Breast epithelium (tissue), 4 donors: ENCODE data around the gene EME2. TPM values are rescaled to one million over a fixed set of nuclear protein-coding genes. Genes with fewer than 3 reads are reported as not detected.
"Not testable (repeated sequence)": the region's sequence is repeated elsewhere in the genome, so short reads cannot be mapped to it uniquely, and the experiment has no call there.

ENCODE experiments used
- DNase-seq, 2 donors: peaks; one replicate each; pipeline ENCODE4 v3.0.0-alpha.2; 2019; ENCODE audit warnings: low spot score in 2 of 2
- H3K27ac ChIP-seq, 2 donors: fragments of 200-600 bp; sonication (generic) in 1 of 2; one replicate each; pipeline ENCODE4 v1.5.1; 2016 to 2019; ENCODE audit warnings: mild to moderate bottlenecking in 1 of 2
- H3K27me3 ChIP-seq, 2 donors: fragments of 200-600 bp; sonication (generic) in 1 of 2; one replicate each; pipeline versions ENCODE4 v1.5.1 to v1.6.0; 2017 to 2019; ENCODE audit warnings: control low read depth in 1 of 2, mild to moderate bottlenecking in 1 of 2
- H3K36me3 ChIP-seq: fragments of 200-600 bp; one replicate; pipeline ENCODE4 v1.5.1; 2019
- H3K4me1 ChIP-seq, 2 donors: fragments of 200-600 bp; sonication (generic); one replicate each; pipeline ENCODE4 v1.5.1; 2016 to 2019; ENCODE audit warnings: control low read depth in 1 of 2
- H3K4me3 ChIP-seq, 3 donors: fragments of 200-600 bp; sonication (generic); 1 replicate in 2 of 3; 2 replicates in 1 of 3; pipeline ENCODE4 v1.5.1; 2016 to 2019; ENCODE audit warnings: mild to moderate bottlenecking in 3 of 3, moderate library complexity in 2 of 3
- H3K9me3 ChIP-seq, 2 donors: fragments of 200-600 bp; sonication (generic) in 1 of 2; one replicate each; pipeline ENCODE4 v1.5.1; 2016 to 2019; ENCODE audit warnings: control low read depth in 1 of 2
- POLR2A ChIP-seq: fragments of 450-650 bp; IDR thresholded peaks from one replicate; pipeline ENCODE4 v1.6.1; 2016; ENCODE audit warnings: antibody characterized with exemption, mild to moderate bottlenecking, moderate library complexity
- POLR2AphosphoS5 ChIP-seq, 3 donors: sonication (generic); formaldehyde crosslinking; IDR thresholded peaks; one replicate each; pipeline ENCODE4 v1.6.1; 2017; ENCODE audit warnings: antibody characterized with exemption in 3 of 3
- intact Hi-C: fragments of 100-400 bp; cut with DNase I; formaldehyde crosslinking; loops from one replicate; pipeline ENCODE4 v1.15.1; 2023; ENCODE audit warnings: low total_unique reads
- total RNA-seq, 3 donors: library from RNA; depleted of rRNA; stranded (reverse); fragments of >200 nt; gene quantifications; one replicate each; pipeline ENCODE4 v1.1.0, GENCODE V29; 2016
- TF ChIP-seq, protein P1 (sequence below), 3 donors: fragments of 450-650 bp; IDR thresholded peaks; one replicate each; pipeline ENCODE4 v1.5.1; 2016 to 2017; ENCODE audit warnings: antibody characterized with exemption in 3 of 3, mild to moderate bottlenecking in 3 of 3, moderate library complexity in 3 of 3

Gene EME2
- total RNA-seq, 3 donors from 2014 or later, result 4.6 to 17.4 (median 14.0) TPM

DNA sequence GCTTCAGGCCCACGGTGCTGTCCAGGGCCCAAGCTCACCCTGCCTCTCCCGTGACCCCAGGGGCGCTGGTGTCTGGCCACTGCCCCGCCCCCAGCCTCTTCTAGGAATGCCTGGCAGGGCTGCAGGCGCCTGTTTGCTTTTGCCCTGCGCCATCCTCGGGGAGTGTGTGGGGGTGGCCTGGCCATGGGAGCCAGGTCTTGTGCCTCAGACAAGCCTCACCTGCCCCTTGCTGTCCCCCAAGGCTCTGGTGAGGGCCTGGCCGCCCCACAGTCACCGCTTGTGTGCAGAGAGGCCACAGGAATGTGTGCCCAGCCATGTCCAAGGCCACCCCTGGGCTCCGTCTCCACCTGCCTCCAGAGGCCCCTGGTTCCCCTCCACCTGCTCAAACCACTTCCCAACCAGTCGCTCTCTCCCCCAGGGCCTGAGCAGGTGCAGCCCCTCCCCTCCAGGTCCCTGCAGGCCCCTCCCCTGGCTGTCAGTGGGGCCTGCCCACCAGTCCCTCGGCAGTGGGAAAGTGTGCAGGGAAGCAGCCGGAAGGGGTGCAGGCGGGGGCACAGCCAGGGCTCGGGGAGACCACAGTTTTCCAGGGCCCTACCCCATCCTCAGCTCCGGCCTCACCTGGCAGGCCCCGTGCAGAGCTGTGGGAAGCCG is 21.7 kb downstream of the EME2 start:
- TF ChIP-seq POLR2AphosphoS5 (IDR thresholded peaks at IDR 0.05) (no peak), POLR2A (no peak)
- TF ChIP-seq, protein P1, sequence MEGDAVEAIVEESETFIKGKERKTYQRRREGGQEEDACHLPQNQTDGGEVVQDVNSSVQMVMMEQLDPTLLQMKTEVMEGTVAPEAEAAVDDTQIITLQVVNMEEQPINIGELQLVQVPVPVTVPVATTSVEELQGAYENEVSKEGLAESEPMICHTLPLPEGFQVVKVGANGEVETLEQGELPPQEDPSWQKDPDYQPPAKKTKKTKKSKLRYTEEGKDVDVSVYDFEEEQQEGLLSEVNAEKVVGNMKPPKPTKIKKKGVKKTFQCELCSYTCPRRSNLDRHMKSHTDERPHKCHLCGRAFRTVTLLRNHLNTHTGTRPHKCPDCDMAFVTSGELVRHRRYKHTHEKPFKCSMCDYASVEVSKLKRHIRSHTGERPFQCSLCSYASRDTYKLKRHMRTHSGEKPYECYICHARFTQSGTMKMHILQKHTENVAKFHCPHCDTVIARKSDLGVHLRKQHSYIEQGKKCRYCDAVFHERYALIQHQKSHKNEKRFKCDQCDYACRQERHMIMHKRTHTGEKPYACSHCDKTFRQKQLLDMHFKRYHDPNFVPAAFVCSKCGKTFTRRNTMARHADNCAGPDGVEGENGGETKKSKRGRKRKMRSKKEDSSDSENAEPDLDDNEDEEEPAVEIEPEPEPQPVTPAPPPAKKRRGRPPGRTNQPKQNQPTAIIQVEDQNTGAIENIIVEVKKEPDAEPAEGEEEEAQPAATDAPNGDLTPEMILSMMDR (IDR thresholded peaks at IDR 0.05), result no peak
- H3K27me3 ChIP-seq, result no peaks in the 10 kb centered on the region
- no peak for DNase-seq
- H3K36me3 ChIP-seq, result no peaks in the 10 kb centered on the region
- peaks cover 0 to 13% of the 10 kb centered on the region in 2 donors for H3K4me1 ChIP-seq
- intact Hi-C loops, result no loop called here
- peaks cover 0 to 5% of the 10 kb centered on the region in 2 donors for H3K9me3 ChIP-seq
- H3K4me3 ChIP-seq, result peak overlapping the region in 1 of 3 donors; percentile 23
- no peak overlapping the region for H3K27ac ChIP-seq

DNA sequence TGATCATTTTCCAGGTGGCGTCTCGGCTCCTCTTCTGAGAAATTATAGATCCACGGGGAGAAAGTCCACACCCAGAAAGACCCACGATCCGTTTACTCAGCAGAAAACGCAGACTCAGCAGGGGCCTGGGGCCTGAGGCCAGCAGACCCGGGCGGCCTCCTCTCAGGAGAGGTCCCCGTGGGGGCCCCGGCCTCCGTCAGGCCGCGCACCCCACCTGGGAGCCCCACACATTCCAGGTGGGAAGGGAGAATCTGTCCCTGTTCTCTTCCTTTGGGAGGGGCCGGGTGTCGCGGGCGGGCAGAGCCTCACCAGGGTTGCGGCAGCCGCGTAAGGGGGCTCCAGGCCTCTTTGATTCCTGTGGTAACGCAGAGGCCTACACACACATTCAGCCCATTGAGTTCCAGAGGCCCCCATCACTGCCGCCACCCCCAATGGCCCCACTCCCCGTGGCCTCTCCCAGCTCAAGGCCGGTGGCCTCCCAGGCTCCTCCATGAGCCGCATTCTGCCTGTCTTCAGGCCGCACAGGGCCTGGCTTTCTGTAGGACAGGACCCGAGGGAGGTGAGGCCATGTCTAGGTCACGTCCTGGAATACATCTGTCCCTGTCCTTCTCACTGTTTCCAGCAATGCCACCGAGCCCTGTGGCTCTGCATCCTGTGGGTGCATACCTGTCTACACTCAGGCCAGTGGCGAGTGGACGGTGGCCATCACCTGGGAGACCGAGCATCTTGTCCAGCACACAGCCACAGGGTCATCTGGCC is 22.5 kb downstream of the EME2 start:
- TF ChIP-seq POLR2AphosphoS5 (IDR thresholded peaks at IDR 0.05) (no peak), POLR2A (no peak)
- TF ChIP-seq, protein P1 (IDR thresholded peaks at IDR 0.05), result no peak
- H3K4me1 ChIP-seq, result peaks cover 0 to 13% of the 10 kb centered on the region in 2 donors

GRCh38 chr16:1799263-1799662 is 26.7 kb downstream of the EME2 start:
- H3K4me1 ChIP-seq, intact Hi-C loops, H3K27me3 ChIP-seq, DNase-seq, H3K27ac ChIP-seq, H3K9me3 ChIP-seq, H3K4me3 ChIP-seq, H3K36me3 ChIP-seq: not testable (repeated sequence)

More for the DNA sequence above, 22.5 kb downstream of the EME2 start:
- Histone ChIP-seq H3K9me3 (peaks cover 0 to 5% of the 10 kb centered on the region in 2 donors), H3K4me3 (no peak overlapping the region), H3K27me3 (no peaks in the 10 kb centered on the region), H3K36me3 (no peaks in the 10 kb centered on the region), H3K27ac (no peak overlapping the region)
- intact Hi-C loops, result no loop called here
- no peak for DNase-seq

GRCh38 chr16:1800701-1801100 is 28.1 kb downstream of the EME2 start:
- H3K27ac ChIP-seq, result no peak overlapping the region
- TF ChIP-seq POLR2A (no peak), POLR2AphosphoS5 (IDR thresholded peaks at IDR 0.05) (no peak)
- TF ChIP-seq, protein P1 (IDR thresholded peaks at IDR 0.05), result no peak
- H3K4me3 ChIP-seq, result no peak overlapping the region
- intact Hi-C loops, result no loop called here
- no peak for DNase-seq
- H3K36me3 ChIP-seq, result no peaks in the 10 kb centered on the region
- H3K27me3 ChIP-seq, result no peaks in the 10 kb centered on the region
- H3K9me3 ChIP-seq, result peaks cover 0 to 5% of the 10 kb centered on the region in 2 donors
- H3K4me1 ChIP-seq, result no peaks in the 10 kb centered on the region

DNA sequence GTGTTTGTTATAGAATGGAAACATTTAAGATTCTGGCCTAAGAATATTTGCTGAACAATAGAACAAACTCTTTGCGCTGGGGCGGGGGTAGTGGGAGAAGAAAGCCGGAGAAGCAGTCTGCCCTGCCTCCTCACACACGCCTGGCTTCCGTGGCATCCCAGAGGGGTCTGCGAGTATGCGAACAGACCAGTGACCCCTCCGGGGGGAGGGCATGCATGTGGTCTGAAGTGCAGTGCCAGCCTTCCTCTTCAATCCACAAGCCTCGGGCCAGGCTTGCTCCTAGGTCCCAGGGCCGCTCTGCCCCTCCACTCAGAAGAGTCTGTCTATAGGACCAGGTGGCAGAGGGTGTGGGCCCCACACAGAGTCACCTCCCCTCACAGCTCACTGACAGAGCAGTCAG is 35.0 kb downstream of the EME2 start:
- intact Hi-C loops, result no loop called here
- Histone ChIP-seq H3K36me3 (no peaks in the 10 kb centered on the region), H3K27ac (no peak overlapping the region), H3K27me3 (no peaks in the 10 kb centered on the region), H3K9me3 (no peaks in the 10 kb centered on the region), H3K4me1 (peaks cover 0 to under 1% of the 10 kb centered on the region in 2 donors), H3K4me3 (no peak overlapping the region)
- TF ChIP-seq, protein P1 (IDR thresholded peaks at IDR 0.05), result no peak
- TF ChIP-seq POLR2A (no peak), POLR2AphosphoS5 (IDR thresholded peaks at IDR 0.05) (no peak)
- DNase-seq, result no peak
